Bone marrow (tissue), 2 donors: ENCODE measurements around the gene FANCI.

Experiments
- DNase-seq, 2 donors: peaks; one replicate each; lab custom pipeline; 2025; lab: John Stamatoyannopoulos, UW

The FANCI gene

GRCh38 chr15:89333011-89333860, 89.5 kb downstream of the FANCI start:
- DNase-seq: no peak

GRCh38 chr15:89333959-89334509, 90.3 kb downstream of the FANCI start:
- peak in 1 of 2 donors; percentile 58 for DNase-seq

- DNase-seq: peak; percentile 94 to 99
These were observed 90.9 kb downstream of the FANCI start, which contains the start of gene POLG for GRCh38 chr15:89334510-89335297. Gene POLG (minus strand): TSS chr15:89334824. CDS start chr15:89333754, 1,070 bp downstream.

- no peak for DNase-seq
These were observed 91.7 kb downstream of the FANCI start for GRCh38 chr15:89335298-89336041.

- no peak for DNase-seq
These were observed 94.3 kb downstream of the FANCI start for GRCh38 chr15:89338036-89338435.

GRCh38 chr15:89340573-89340972, 96.8 kb downstream of the FANCI start:
- DNase-seq: no peak

- DNase-seq: no peak
These were observed 97.7 kb downstream of the FANCI start for GRCh38 chr15:89341316-89342005.

- no peak for DNase-seq
These were observed 99.1 kb downstream of the FANCI start for GRCh38 chr15:89342840-89343239.

- DNase-seq: no peak
These were observed 101.5 kb downstream of the FANCI start for GRCh38 chr15:89345248-89345647.

GRCh38 chr15:89346516-89347231, 102.9 kb downstream of the FANCI start:
- DNase-seq: no peak

GRCh38 chr15:89349206-89349558, 105.4 kb downstream of the FANCI start:
- DNase-seq: no peak

GRCh38 chr15:89352476-89352875, 108.7 kb downstream of the FANCI start:
- DNase-seq: no peak

GRCh38 chr15:89353991-89354390, 110.2 kb downstream of the FANCI start:
- DNase-seq: no peak

- no peak for DNase-seq
These were observed 113.0 kb downstream of the FANCI start for GRCh38 chr15:89356634-89357298.

- DNase-seq: no peak
These were observed 114.6 kb downstream of the FANCI start for GRCh38 chr15:89358435-89358754.

GRCh38 chr15:89358755-89359439, 115.1 kb downstream of the FANCI start:
- DNase-seq: peak; percentile 77 to 78

- no peak for DNase-seq
These were observed 115.9 kb downstream of the FANCI start for GRCh38 chr15:89359471-89360293.

GRCh38 chr15:89360294-89360971, 116.7 kb downstream of the FANCI start:
- no peak for DNase-seq
